Coronary artery (tissue), 2 donors: ENCODE results near the gene CBLN3.
A peak's percentile ranks its signal among the peaks of the same experiment; 100 is the strongest.

Source experiments
- DNase-seq: peaks from one replicate; pipeline ENCODE4 v3.0.0-alpha.2; 2017; ENCODE audit warnings: low spot score
- H3K27ac ChIP-seq, 2 donors: fragments of 200-600 bp; sonication (generic); one replicate each; pipeline ENCODE4 v1.5.1; 2016 to 2019
- H3K4me3 ChIP-seq: fragments of 200-600 bp; sonication (generic); 2 replicates; pipeline ENCODE4 v1.5.1; 2016; ENCODE audit warnings: mild to moderate bottlenecking, moderate library complexity
- TF ChIP-seq, protein P1 (sequence below): fragments of 200-600 bp; sonication (generic); IDR thresholded peaks from one replicate; pipeline ENCODE4 v1.5.1; 2019; ENCODE audit warnings: antibody characterized with exemption

Gene CBLN3

DNA sequence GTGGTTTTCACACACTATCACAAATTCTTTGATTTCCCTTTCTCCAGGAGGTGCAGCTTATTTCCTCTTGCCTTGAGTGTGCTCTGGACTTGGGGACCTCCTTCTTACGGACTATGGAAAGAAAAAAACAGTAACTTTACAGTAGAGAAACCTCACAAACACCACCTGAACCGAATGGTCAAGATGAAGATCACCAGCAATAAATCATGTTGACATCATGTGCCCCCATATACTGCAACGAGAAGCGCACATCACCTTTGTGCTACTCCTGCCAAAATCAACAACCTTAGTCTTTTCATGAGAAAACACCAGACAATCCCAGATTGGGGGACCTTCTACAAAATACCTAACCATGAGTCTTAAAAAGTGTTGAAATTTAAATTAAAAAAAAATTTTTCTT lies 43.9 kb downstream of the CBLN3 start:
- Histone ChIP-seq H3K27ac (no peak overlapping the region), H3K4me3 (no peak overlapping the region)
- no peak for DNase-seq
- TF ChIP-seq, protein P1, sequence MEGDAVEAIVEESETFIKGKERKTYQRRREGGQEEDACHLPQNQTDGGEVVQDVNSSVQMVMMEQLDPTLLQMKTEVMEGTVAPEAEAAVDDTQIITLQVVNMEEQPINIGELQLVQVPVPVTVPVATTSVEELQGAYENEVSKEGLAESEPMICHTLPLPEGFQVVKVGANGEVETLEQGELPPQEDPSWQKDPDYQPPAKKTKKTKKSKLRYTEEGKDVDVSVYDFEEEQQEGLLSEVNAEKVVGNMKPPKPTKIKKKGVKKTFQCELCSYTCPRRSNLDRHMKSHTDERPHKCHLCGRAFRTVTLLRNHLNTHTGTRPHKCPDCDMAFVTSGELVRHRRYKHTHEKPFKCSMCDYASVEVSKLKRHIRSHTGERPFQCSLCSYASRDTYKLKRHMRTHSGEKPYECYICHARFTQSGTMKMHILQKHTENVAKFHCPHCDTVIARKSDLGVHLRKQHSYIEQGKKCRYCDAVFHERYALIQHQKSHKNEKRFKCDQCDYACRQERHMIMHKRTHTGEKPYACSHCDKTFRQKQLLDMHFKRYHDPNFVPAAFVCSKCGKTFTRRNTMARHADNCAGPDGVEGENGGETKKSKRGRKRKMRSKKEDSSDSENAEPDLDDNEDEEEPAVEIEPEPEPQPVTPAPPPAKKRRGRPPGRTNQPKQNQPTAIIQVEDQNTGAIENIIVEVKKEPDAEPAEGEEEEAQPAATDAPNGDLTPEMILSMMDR, result no peak

GRCh38 chr14:24384169-24384568 lies 45.3 kb downstream of the CBLN3 start:
- TF ChIP-seq, protein P1, result no peak
- Histone ChIP-seq H3K27ac (no peak overlapping the region), H3K4me3 (no peak overlapping the region)
- DNase-seq, result no peak

DNA sequence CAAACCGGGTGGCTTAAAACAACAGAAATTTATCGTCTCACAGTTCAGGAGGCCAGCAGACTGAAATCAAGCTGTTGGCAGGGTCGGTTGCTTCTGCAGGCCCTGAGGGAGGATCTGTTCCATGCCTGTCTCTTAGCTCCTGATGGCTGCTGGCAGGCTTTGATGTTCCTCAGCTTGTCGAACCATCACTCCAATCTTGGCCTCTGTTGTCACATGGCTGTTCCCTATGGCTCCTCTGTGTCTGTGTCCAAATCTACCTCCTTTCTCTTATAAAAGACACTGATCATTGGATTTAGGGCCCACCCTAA lies 47.5 kb downstream of the CBLN3 start:
- TF ChIP-seq, protein P1, result no peak
- no peak overlapping the region for H3K27ac ChIP-seq
- no peak overlapping the region for H3K4me3 ChIP-seq
- DNase-seq, result no peak

GRCh38 chr14:24381363-24382063 lies 48.0 kb downstream of the CBLN3 start:
- TF ChIP-seq, protein P1, result no peak
- H3K27ac ChIP-seq, result no peak overlapping the region
- H3K4me3 ChIP-seq, result no peak overlapping the region

DNA sequence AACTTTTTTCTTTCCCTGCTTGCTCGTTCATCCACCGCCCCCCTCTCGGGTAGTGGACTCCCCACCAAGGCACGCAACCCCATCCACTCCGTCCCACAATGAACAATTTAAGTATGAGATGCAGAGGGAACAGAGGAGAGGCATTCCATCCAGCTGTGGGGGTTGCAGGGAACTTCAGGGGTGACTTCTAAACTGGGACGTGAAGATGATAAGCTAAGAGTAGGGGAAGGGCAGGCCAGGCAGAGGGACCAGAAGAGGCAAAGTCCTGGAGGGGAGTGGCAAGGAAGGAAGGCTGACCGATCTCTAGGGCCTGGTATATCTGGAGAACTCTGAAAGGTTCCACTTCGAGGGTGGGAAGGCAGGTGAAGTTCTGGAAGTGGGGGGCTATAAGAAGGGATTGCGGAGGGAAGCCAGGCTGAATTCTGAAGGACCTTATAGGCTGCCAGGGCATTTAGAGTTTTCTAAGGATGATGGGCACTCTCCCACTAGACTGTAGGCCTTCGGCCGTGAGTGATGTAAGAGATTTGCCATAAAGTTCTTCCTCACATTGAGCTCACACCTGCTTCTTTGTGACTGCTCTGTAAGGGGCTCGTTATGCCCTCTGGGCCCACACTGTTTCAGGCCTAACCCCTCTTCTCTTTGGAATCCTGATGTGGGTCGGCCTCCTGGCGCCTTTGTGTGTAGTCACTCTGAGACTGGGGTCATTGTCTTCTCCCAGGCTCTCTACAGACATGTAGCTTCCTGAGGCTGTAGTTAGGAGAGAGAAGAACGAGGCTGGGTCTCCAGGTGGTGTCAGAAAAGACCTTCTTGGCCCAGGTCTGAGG lies 49.3 kb downstream of the CBLN3 start:
- Histone ChIP-seq H3K27ac (no peak overlapping the region), H3K4me3 (no peak overlapping the region)
- TF ChIP-seq, protein P1, result no peak
- DNase-seq, result peak; percentile 53

More at GRCh38 chr14:24381363-24382063, 48.0 kb downstream of the CBLN3 start:
- DNase-seq, result peak; percentile 33

GRCh38 chr14:24378981-24379906 lies 50.2 kb downstream of the CBLN3 start:
- TF ChIP-seq, protein P1, result no peak
- DNase-seq, result peak; percentile 67
- Histone ChIP-seq H3K4me3 (no peak overlapping the region), H3K27ac (no peak overlapping the region)
